Measurements from ENCODE around the gene TESMIN.

DNA sequence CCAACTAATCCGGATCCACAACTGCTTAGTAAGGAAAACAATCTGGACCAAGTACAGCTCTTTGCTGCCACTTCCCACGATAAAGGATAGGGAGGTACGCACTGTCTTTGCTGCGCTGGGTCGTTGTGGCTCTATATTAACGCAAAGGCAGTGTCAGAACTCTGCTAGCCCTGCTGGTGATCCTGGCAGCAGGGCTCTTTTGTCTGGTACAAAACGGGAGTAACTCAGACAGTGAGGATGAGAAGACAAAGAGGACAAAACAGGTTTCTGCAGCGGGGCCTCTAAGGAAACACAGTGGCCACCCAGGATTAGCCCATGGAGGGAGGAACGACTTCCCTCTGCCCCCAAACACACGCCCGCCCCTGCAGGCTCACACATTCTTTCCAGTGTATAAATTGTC lies 40.9 kb downstream of the TESMIN start:
- TF ChIP-seq, protein P1, sequence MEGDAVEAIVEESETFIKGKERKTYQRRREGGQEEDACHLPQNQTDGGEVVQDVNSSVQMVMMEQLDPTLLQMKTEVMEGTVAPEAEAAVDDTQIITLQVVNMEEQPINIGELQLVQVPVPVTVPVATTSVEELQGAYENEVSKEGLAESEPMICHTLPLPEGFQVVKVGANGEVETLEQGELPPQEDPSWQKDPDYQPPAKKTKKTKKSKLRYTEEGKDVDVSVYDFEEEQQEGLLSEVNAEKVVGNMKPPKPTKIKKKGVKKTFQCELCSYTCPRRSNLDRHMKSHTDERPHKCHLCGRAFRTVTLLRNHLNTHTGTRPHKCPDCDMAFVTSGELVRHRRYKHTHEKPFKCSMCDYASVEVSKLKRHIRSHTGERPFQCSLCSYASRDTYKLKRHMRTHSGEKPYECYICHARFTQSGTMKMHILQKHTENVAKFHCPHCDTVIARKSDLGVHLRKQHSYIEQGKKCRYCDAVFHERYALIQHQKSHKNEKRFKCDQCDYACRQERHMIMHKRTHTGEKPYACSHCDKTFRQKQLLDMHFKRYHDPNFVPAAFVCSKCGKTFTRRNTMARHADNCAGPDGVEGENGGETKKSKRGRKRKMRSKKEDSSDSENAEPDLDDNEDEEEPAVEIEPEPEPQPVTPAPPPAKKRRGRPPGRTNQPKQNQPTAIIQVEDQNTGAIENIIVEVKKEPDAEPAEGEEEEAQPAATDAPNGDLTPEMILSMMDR (optimal IDR thresholded peaks at IDR 0.05 in 1 of 3, IDR thresholded peaks at IDR 0.05 in 1 of 3, conservative IDR thresholded peaks at IDR 0.05 in 1 of 3; ENCODE audit: extremely low read depth in 1 of 3, insufficient read depth in 2 of 3, low read length in 3 of 3) = no peak
- no peak for TF ChIP-seq EZH2 (IDR thresholded peaks at IDR 0.05; ENCODE audit: low read length)
